CD4-positive, alpha-beta T cell treated with Interleukin-6 at 100 ng/mL for 8 hours (primary cell): ENCODE data around the gene NBPF11.
"Not testable (repeated sequence)": the region's sequence is repeated elsewhere in the genome, so short reads cannot be mapped to it uniquely, and the experiment has no call there.

Experiments used
- DNase-seq: peaks from one replicate; pipeline ENCODE4 v3.0.0-alpha.2; 2020; ENCODE audit warnings: mixed read lengths, low spot score

NBPF11 gene, protein sequence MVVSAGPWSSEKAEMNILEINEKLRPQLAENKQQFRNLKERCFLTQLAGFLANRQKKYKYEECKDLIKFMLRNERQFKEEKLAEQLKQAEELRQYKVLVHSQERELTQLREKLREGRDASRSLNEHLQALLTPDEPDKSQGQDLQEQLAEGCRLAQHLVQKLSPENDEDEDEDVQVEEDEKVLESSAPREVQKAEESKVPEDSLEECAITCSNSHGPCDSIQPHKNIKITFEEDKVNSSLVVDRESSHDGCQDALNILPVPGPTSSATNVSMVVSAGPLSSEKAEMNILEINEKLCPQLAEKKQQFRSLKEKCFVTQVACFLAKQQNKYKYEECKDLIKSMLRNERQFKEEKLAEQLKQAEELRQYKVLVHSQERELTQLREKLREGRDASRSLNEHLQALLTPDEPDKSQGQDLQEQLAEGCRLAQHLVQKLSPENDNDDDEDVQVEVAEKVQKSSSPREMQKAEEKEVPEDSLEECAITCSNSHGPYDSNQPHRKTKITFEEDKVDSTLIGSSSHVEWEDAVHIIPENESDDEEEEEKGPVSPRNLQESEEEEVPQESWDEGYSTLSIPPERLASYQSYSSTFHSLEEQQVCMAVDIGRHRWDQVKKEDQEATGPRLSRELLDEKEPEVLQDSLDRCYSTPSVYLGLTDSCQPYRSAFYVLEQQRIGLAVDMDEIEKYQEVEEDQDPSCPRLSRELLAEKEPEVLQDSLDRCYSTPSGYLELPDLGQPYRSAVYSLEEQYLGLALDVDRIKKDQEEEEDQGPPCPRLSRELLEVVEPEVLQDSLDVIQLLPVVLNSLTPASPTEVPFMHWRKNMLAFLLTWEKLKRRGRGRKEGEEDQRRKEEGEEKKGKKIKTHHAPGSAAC

DNA sequence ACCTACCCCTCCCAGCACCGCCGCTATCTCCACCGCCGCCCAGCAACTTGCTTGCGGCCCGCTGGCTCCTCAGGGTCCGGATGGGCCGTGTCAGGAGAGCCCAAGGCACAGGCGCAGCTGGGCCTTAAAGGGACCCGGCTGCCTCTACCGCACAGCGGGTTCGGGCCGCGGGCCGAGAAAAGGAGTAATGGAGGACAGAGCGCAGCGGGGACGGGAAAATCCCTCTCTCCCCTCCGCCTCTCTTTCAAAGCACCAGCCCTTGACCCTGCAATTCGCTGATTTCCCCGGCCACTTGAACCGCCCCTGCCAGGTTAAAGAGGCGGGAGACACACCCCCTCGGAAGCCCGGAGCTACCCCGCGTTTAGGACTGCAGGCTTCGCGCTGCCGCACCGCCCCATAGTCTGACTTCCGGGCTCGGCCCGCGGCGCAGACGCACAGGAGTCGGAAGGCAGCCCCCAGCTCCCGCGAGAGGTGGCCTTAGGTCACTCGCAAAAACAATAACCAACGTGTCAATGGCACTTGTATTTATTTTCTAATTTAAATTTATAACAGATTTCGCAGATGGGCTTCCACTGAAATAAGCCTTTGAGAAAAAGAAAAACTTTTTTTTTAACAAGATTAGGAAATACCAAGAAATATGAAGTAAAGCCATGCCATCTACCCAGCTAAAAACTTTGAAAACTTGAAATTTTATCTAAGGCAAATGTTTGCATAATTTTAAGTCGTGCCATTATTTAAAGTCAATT is at the start of gene NBPF11:
Gene NBPF11, minus strand, starts transcription at position 371 of the 746 bp plus-strand sequence. CDS start 25,278 bp downstream, outside the sequence.
- DNase-seq, result peak; percentile 78

DNA sequence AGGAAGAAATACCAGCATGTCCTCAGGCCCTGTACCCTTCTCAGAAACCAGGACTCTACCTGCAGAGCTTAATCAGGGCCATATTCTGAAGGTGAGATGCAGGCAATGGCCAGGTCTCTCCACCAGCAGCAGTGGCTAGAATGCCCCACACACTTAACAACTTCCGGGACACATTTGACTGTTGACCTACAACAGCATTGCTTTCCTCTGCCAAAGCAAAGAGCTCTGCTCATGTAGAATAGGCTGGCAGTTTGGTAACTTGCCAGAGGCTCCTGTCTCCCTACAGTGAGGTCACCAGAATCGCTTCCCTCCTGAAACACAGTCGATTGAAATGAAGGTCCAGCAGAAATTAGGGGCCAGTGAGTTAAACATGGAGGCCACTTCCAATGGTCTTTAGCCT is 45.3 kb upstream of the NBPF11 start:
- DNase-seq, result not testable (repeated sequence)

DNA sequence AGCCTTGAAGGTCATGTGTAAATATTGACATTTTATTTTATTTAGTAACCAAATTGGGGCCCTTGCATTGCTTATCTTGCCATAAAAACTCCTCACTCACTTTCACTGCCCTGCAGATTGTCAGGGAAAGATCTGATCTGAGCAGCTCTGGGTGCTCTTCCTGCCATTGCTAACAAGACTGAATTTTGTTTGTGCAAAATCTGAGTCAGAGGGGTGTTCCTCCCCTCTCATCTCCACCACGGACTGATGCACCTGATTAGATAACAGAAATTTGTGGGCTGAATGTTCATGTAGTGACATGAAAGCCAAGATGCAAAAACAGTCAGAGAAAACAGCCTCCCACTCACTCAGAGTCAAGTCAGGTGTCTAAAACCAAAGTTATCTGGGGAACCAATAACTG is 44.9 kb upstream of the NBPF11 start:
- not testable (repeated sequence) for DNase-seq

DNA sequence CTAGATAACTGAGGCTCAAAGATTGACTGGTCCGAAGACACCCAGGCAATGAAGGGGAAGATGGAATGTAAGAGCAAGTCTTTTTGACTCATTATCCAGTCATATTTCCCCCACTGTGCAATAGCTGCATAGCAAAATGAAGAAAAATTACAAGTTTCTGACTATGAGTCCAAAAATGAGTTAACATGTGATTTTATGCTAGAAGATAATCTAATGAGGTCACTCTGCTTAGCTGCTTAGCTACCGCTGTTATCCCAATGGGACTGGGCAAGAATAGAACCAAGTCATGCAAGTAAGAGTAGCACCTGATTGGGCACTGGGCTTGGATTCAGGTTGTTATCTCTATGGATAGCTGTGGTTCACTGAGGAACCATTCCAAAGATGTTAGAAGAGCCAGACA is 43.0 kb upstream of the NBPF11 start:
- not testable (repeated sequence) for DNase-seq

DNA sequence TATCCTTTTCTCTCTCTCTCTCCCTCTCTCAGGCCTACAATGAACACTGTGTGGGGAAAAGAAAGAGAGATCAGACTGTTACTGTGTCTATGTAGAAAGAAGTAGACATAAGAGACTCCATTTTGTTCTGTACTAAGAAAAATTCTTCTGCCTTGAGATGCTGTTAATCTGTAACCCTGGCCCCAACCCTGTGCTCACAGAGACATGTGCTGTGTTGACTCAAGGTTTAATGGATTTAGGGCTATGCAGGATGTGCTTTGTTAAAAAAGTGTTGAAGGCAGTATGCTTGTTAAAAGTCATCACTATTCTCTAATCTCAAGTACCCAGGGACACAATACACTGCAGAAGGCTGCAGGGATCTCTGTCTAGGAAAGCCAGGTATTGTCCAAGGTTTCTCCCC is 36.7 kb upstream of the NBPF11 start:
- not testable (repeated sequence) for DNase-seq

GRCh38 chr1:148178682-148179081 is 26.6 kb upstream of the NBPF11 start:
- not testable (repeated sequence) for DNase-seq

DNA sequence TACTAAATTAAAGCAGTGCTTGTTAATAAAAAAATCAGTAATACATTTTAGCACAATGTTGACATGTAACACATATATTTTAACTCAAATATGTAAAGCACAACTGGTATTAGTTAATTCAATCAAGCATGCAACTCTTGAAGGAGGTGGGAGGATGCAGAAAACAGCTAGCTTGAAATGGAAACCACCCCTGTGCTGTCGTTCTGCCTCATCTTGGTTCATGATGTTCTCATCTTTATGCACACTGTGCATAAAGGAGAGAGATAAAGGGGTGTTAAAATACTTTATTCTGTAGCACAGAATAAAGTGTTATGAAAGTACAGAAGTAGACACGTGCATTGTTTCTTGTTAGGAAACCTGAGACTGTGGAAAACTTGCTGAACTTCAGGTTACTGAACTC is 23.3 kb upstream of the NBPF11 start:
- not testable (repeated sequence) for DNase-seq

- not testable (repeated sequence) for DNase-seq
Observed at GRCh38 chr1:148171995-148172394, 19.9 kb upstream of the NBPF11 start.

DNA sequence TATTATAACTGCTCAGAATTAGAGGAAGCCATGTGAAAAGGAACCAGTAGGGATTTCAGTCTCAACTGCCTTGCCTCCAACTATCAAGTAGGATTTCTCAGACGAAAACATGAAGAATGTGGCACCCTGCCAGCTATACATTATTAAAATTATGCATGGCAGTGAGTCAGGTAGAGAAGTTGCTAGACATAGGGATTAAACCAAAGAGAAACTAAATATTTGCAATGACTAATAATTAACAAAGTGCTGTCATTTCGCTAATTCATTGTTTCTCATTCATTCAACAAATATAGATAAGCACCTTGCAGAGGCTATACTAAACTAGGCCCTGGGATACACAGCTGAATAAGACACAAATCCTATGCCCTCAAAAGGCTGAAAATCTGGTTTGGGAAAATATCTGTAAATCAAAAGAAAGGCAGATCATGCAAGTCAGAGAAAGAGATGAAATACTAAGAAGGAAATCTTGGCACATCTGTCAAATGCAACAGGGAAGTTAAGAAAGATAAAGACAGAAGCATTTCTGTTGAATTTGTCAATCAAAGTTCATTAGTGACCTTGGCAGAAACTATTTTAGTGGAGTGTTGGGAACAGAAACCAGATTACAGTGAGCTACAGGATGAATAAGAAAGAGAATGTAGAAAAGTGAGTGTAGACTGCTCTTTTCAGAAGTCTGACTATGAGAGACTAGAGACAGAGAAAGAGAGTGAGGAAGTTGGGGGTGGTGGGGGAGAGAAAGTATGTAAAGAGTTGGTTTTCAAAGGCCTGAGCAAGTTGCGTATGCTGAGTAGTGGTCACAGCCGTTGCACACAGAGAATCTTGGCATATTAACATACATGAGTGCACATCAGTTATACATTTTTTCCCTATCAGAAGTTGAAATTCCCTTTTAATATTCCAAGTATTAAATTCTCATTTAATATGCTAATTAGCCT is 14.7 kb upstream of the NBPF11 start:
- no peak for DNase-seq

DNA sequence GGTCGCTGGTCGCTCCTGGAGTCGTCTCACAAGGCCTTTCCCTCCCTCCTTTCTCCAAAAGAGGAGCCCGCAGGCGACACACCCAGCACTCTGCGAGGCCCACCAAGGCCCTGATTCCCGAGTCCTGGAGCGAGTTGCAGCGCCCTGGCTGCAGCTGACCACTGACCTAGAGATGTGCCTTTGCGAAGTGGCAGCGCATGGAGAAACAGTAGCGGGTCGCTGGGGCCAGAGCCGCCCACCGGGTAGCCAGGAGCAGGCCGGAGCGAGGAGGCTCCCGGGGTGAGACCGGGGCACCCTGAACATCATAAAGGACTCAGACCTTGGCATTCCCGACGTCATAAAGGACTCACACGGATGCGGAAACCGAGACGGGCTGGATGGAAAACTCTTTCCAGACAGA is 10.3 kb upstream of the NBPF11 start:
- no peak for DNase-seq

- no peak for DNase-seq
Observed at GRCh38 chr1:148161053-148161901, 9.2 kb upstream of the NBPF11 start.

GRCh38 chr1:148160343-148161052 is 8.4 kb upstream of the NBPF11 start:
- no peak for DNase-seq

DNA sequence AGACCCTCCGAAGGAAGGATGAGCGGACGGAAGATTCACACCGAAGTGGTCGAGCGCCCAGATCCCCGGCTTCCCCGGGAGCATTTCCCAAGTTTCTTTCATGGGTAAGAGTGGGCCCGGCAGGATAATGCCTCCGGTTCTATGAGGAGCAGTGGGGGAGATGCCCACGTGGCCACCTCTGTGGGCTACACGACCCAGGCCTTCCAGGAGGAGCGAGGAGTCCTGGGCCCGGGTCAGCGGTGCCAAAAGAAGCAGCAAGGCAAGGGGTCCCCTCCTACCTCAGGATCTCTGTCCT is 7.9 kb upstream of the NBPF11 start:
- no peak for DNase-seq

DNA sequence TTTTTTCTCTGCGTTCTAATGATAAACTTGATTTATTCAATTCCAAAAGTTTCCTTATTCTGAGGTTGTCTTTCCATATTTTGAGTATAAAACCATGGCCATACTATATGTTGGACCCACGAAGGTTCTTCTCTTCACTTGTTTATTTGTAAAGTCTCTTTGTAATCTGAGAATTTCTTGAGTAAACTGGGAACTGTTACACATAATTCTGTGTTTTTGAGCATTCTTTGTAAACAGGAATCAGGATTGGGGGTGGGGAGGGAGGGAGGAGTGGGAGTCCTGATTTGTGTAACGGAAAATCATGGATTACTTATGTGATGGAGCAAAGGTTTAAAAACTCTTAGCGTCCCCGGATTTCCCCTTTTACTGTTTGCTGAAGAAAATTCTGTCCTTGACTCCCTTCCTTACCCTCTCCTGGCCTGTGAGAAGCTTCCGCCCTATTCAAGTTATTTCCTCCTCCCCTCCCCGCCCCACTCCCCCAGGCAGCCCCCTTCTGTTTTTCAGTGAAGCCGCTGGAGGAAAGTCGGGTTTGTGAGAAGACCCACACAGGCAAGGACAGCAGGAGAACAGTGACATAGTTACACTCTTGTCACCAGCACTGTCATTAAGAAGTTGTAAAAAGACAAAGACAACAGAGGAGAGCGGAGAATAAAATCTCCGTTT is 6.4 kb upstream of the NBPF11 start:
- DNase-seq, result no peak

GRCh38 chr1:148157803-148158202 is 5.7 kb upstream of the NBPF11 start:
- not testable (repeated sequence) for DNase-seq

- not testable (repeated sequence) for DNase-seq
Observed at GRCh38 chr1:148155494-148156275, 3.6 kb upstream of the NBPF11 start.

DNA sequence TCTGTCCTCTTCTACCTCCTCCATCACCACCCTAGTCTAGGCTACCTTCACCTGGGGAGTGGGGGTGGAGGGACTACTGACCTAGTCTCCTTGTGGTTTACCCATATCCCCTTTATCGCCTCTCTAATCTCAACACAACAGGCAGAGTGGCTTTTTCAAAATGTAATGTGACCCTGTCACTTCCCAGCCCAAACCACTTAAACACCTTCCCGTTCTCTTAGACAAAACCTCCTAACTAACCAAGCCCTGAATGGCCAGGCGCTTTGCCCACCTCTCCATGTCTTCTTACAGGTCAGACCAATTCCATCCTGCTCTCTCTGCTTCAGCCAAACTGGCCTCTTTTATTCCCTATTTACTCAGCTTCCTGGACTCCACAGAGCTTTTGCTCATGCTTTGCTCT is 714 bp upstream of the NBPF11 start:
- DNase-seq, result not testable (repeated sequence)

GRCh38 chr1:148151371-148151819 is 686 bp downstream of the NBPF11 start:
- DNase-seq, result not testable (repeated sequence)
